ENCODE data around the gene SHF.

GRCh38 chr15:45134046-45134445, 53.7 kb downstream of the SHF start:
- TF ChIP-seq, protein P1, sequence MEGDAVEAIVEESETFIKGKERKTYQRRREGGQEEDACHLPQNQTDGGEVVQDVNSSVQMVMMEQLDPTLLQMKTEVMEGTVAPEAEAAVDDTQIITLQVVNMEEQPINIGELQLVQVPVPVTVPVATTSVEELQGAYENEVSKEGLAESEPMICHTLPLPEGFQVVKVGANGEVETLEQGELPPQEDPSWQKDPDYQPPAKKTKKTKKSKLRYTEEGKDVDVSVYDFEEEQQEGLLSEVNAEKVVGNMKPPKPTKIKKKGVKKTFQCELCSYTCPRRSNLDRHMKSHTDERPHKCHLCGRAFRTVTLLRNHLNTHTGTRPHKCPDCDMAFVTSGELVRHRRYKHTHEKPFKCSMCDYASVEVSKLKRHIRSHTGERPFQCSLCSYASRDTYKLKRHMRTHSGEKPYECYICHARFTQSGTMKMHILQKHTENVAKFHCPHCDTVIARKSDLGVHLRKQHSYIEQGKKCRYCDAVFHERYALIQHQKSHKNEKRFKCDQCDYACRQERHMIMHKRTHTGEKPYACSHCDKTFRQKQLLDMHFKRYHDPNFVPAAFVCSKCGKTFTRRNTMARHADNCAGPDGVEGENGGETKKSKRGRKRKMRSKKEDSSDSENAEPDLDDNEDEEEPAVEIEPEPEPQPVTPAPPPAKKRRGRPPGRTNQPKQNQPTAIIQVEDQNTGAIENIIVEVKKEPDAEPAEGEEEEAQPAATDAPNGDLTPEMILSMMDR (IDR thresholded peaks at IDR 0.05) = no peak
- TF ChIP-seq POLR2A (IDR thresholded peaks at IDR 0.05) (no peak), POLR2AphosphoS5 (IDR thresholded peaks at IDR 0.05) (no peak)
